CD4-positive, alpha-beta T cell treated with Interleukin-15 for 1 hour (primary cell): ENCODE data around the gene SDHB.

ENCODE experiments used
- DNase-seq: peaks from one replicate; pipeline ENCODE4 v3.0.0-alpha.2; 2020

Gene SDHB

DNA sequence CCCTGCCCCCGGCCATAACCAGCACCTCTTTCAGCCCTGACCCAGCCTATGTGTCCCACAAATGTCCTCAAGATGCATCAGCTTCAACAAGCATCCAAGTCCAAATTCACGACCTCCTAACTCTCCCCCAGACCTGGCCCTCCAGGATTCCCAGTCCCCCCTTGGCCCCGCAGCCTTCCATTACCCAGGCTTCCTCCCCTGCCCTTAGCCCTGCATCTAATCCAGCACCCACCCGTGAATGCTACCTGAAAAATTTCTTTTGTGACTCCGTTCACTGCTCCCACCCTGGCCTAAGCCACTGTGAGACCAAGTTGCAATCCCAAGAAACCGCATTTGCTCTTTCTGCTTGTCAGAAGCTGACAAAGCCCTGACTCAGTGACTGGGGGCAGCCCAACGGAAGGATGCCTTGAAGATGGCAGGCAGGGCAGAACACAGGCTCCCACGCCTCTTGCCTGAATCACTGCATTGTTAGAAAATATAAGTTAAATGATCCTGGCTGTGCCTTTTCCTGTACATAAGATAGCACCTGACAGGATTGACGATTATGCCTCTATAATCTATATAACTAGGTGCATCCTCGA is 72.5 kb downstream of the SDHB start:
- DNase-seq = no peak

DNA sequence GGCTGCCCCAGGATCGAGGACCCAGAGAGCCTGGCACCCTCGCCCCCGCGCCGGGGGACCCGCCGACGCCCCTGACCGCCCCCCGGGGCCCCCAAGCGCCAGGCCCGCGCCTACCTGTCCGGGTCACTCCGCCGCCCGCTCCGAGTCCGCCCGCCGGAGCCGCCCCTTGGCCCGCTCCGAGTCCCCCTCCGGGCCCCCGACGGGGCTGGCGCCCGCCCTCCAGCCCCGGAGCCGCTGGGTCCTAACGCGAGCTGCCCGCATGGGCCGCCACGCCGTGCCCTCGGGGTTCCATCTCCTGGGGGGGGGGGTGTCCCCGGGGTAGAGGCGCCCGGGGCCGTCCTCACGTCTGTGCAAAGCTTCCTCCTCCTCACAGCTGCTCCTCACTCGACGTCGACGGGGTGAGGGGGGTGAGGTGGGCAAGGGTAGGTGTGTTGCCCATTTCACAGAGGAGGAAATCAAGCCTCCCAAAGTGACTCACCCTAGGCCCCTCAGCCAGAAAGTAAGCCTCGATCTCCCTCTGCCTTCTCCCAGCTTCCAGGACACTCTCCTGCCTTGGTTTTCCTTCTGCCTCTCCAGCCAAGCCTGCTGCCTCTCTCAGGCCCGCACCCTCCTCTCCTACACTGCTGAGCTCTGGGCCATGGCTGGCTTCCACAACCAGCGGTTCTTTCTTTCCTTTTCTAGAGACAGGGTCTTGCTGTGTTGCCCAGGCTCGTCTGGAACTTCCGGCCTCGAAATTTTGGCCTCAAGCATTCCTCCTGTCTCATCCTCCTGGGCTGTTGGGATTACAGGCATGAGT is 73.2 kb downstream of the SDHB start, which contains the start of gene MFAP2:
Gene MFAP2 (minus strand): TSS at position 148 of the 796 bp plus-strand sequence. CDS start 2,347 bp downstream, outside the sequence.
- no peak for DNase-seq

DNA sequence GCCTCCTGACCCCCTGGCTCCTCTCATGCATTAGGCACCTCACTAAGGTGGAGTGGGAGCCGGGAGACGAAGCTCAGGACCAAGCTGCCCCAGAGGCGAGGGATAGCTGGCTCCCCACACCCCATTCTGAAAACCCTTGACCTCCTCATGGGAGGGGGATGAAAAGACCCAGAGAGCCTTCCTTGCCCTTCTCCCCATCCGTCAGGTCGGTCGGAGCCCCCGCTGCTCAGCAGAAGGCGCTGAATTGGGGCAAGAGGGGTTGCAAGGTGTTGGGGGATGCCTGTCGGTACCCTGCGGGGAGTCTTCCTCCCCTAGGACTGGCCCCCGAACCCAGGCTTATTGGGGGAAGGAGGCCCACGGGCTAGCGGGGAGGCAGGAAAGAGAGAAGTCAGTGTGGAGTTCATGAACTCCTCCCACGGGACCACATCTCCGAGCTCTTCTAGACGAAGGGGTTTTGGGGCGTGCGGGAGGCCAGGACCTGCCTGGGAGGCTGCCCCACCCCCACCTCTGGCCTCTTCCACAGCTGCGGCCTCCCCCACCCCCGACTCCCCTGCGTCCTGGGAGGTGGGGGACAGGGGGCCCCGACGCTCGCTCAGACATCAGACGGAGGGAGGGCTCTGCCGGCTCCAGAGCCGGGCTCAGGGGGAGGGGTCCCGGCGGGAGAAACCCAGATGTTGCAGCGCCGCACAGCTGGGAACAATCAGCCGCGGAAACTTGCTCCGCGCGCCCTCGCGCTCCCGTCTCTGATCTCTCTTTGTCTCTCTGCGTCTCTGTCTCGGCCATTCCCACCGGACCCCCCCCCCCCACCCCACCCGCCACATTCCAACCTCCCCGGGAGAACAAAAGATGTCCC is 74.1 kb downstream of the SDHB start:
- no peak for DNase-seq

DNA sequence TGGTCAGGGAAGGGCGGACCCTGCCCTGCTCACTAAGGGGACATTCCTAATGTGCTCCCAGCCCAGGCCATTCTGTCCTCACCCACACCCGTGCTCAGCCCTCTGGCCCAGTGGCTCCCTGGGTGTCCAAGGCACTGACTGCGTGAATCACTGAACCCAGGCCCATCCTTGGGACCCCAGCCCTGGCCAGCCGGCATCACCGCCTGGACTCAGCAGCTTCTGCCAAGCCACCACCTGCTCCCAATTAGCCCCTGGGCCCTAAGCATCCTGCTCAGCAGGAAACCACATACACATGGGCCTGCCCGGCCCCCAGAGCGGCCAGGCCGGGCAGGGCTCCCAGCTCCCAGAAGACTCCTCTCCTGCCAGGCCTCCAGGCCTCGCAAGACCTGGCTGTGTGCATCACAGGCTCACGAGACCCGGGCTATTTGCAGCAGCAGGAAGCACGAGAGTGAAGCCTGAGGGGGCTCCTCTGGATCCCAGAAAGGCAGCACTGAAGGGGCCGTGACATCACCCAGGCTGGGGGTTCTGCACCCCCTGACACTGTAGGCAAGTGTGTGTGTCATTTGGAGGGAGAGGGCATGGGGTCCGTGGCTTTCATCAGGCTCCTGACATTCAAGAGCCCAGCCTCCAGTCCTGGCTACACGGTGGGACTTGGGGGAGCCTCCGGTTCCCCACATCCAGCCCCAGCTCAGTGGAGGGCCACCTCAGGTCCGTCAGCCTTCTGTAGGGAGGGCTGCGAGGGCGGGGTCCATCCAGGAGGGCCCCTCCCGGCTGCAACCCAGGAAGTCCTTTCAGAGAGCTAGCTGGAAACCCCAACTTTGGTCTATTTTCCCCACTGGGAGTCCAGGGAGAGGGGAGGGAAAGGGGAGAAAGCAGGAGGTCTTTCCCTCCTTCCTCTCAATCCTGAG is 75.0 kb downstream of the SDHB start:
- DNase-seq = no peak

DNA sequence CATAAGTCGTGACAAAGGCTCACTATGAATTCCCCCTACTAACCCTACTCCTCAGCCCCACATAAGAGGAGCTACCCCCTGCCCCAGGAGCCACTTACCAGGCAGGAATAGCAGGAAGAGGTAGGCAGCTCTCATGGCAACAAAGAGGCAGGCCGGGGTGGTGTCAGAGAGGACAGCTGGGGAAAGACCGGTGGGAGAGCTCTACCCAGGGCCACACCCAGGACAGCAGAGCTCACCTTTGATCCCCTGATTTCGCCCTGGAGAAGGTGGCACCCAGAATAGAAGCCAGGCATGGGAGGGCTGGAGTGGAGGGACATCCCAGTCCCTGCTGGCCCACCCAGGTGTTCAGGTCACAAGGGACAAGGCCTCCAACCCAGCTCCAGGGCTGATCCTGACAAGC is 75.7 kb downstream of the SDHB start:
- DNase-seq = no peak

DNA sequence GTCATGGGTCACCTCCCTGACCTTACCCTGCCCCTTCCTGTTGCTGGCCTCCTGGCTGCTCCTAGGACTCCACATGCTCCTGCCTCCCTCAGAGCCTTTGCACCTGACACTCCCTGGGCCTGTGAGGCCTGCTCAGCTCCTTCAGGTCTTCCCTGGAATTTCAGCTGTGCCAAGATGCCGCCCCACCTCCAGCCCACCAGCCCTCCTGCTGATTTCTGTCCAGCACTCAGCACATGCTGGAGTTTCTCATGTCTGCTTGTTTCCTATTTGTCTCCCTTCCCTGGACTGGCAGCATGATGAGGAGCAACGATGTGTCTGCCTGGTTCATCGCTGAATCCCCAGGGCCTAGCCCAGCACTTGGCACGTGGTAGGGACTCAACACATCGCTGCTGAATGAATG is 76.5 kb downstream of the SDHB start:
- no peak for DNase-seq

DNA sequence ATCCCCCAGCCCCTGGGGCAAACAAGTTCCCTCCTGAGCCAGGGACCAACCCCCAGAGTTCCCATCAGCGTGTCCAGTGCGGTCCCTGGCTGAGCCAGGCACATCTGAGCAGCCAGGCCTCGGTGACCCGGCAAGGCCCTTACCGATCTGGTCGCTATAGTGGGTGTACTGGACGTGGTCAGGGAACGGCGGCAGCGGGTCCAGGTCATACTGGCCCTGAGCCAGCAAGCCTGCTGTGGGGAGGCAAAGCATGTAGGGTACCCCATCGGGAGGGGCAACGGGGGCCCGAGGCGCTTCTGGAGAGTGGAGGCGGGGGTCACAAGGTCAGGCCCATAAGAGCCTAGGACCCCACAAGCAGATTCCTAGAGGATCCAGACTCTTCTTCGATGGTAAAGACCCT is 76.9 kb downstream of the SDHB start:
- DNase-seq = no peak

DNA sequence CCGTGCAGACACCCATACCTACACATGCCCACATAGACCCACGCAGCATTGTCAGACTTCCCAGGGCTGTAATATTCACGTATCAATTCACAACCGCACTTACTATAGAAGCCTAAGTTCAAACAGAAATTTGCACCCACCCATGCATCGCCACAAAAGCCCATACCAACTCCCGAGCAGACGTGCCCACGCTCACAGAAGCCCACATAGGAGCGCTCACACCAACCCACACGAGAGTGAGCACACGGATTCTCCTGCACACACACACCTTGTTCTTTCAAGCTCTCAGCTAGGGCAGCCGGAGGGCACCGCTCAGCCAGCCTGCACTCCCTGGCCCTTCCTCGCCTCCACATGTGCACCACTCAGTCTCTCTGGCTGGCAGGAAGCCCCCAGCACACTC is 78.0 kb downstream of the SDHB start:
- no peak for DNase-seq

DNA sequence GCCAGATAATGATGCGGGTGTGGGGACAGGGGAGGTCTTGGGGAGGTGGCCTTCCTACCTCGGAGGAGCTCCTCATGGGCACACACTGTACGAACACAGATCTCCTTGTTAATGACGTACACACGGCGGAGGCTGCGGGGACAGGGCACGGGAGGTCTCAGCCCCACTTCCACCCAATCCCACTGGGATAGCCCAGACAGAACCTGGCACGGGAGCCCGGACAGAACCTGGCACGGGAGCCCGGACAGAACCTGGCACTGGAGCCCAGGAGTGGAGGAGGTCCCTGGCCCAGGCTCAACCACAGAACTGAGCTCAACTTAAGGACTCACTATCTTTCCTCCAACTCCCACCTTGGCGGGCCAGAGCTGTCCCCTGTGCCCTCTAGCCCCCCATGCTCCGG is 78.6 kb downstream of the SDHB start:
- no peak for DNase-seq

DNA sequence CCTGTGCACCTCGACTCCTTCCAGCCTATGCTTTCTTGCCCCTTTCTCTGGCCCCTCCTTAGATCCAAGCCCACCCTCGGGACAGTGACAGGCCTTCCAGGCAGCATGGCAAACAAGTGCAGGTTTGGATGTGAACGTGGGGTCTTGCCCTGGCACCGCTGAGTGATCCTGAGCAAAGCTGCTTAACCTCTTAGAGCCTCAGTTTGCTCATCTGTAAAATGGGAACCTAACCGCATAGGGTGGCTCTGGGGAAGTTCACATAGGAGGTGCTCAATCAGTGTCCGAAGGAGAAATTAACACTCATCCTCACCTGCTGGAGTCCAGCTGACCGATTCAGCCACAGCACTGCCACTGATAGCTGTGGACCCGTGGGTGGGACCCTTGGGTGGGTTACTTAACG is 80.6 kb downstream of the SDHB start:
- no peak for DNase-seq

DNA sequence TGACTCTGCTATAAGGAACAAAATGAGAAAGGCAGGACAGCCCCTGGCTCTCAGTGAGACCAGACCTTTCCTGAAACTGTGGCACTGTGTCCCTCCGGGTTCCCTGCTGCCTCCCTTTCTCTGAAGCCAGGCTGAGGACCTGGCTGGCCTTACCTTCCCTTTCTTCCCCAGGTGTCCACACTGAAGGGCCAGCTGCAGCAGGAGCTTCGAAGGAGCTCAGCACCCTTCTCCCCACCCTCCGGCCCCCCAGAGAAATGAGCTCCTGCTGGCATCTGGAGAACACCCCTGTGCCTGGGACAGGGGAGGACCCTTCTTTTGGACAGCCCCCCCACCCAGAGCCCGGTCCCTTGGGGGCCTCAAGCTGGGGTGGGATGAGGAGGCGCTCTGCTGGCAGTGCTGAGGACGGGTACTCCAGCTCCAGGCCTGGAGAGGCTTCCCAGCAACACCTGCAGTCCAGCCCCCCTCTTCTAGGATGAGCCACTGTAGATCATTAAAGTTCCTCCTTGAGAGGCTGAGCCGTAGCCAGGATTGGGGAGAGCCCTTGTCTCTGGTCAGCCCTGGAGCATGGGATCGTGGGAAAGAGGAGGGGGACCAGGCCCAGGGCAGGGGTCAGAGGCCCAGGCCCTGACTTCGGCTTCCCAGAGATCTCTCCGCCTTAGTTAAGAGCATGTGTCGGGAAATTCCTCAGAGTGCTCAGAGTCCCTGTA is 81.5 kb downstream of the SDHB start:
- no peak for DNase-seq

DNA sequence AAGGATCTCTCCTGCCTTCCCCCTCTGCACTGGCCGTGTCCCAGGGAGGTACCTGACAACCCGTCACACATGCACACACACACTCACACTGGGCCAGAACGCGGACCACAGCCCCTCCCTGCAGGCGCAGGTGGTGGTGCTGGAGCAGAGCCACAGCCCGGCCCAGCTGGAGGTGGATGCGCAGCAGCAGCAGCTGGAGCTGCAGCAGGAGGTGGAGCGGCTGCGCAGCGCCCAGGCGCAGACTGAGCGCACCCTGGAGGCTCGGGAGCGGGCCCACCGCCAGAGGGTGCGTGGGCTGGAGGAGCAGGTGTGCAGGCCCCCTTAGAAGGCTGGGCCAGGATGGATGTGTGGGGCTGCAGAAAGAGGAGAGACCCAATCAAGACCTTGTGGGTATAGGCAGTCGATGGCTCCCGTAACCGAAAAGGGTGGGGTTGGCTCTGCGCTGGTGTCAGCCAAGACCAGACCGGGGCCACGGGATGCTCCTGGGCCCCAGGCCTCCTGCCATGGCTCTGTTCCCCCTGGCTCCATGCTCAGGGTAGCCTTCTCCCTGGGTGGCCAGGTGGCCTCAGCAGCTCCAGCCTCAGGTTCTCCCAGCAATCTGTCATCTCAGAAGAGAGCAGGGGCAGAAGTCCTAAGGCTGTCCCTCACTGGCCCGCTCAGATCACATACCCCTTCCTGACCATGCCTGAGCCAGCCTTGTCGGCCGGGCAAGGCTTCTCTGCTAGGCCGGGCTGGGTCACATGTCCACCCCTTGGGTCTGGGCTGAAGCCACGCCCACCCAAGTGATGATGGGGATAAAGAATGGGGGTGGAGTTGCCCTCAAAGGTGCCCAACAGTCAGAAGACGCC is 82.3 kb downstream of the SDHB start:
- no peak for DNase-seq

DNA sequence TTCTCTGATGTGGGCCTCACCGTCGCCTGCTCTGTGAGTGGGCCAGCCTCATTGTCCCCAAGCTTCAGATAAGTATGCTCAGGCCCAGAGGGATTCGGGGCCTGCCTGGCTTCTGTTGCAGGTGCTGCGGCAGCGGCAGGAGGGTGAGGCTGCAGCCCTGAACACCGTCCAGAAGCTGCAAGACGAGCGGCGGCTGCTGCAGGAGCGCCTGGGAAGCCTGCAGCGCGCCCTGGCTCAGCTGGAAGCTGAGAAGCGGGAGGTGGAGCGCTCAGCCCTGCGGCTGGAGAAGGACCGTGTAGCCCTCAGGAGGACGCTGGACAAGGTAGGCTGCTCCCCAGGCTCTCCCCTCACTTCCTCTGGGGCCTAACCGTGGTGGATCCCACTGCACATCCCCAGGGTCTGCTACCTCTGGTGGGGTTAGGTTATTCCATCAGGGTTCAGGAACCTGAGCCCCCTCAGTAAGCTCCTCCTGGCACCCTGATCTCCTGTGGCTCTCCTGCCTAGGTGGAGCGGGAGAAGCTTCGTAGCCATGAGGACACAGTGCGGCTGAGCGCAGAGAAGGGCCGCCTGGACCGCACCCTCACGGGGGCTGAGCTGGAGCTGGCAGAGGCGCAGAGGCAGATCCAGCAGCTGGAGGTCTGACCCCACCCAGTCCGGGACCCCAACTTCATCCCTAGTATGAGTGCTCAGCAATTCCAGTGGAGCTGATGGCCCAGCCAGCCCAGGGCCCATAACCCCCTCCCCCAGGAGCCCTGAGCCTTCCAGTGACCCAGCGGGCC is 83.5 kb downstream of the SDHB start:
- DNase-seq = no peak

DNA sequence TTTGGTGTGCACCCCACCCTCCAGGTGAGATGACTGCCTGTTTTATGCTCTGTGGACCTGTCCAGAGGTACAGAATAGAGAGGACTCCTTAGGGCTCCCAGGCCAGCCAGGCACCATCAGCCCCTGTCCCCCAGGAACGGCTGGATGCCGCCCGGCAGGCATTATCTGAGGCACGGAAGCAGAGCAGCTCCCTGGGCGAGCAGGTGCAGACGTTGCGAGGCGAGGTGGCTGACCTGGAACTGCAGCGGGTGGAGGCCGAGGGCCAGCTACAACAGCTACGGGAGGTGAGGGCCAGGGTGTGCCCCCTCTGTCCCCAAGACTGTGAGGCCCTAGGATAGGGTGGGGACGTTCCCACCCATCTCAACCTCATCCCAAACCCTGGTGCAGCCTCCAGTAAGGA is 84.2 kb downstream of the SDHB start:
- DNase-seq = no peak

DNA sequence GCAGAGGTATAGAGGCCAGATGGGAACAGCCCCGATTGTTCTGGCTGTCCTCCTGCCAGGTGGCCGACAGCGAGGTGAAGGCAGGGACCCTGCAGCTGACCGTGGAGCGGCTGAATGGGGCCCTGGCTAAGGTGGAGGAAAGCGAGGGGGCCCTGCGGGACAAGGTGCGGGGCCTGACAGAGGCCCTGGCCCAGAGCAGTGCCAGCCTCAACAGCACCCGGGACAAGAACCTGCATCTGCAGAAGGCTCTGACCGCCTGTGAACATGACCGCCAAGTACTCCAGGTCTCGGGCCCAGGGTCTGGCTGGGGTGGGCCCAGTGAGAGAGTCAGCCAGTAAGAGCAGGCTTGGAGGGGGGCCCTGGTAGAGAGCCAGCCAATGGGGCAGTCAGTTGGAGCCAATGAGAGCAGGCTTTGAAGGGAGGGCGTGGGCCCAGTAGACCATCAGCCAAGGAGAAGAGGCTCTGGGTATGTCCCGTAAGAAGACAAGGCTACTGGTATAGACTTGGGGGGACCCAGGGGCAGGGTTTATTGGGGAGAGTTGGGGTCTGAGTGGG is 84.7 kb downstream of the SDHB start:
- no peak for DNase-seq
